Renal cortical epithelial cell (primary cell): ENCODE measurements around the gene AFF3. TPM values are rescaled to one million over a fixed set of nuclear protein-coding genes. Genes with fewer than 3 reads are reported as not detected.
A peak's percentile ranks its signal among the peaks of the same experiment; 100 is the strongest.

Source experiments
- DNase-seq: peaks from one replicate; pipeline ENCODE4 v3.0.0-alpha.2; 2011; ENCODE audit warnings: low read depth
- total RNA-seq: library from RNA; depleted of rRNA; stranded (reverse); fragments of >200 nt; gene quantifications from 2 replicates; pipeline ENCODE4 v1.2.3, GENCODE V29; 2014

Gene AFF3
- total RNA-seq, 1 donor from 2014 or later = 0.10 TPM

- DNase-seq = no peak
These were observed 99.8 kb downstream of the AFF3 start for GRCh38 chr2:100042562-100042961.

DNA sequence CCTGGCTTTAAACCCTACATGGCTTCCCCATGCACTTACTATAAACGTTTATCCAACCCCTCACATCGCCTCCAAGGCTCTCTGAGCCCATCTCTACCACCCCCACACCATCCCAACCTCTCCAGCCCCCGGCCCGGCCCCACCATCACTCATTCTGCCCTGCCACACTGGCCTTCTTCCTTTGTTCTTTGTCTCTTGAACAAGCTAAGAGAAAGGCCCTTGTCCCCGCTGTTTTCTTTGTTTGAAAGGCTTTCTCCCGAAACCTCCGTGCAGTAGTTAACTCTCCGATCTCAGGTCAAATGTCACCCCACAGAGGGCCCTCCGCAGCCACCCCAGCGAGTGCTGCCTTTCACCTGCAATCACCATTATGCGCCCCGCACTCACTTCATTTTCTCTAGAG, 100.4 kb downstream of the AFF3 start:
- no peak for DNase-seq

DNA sequence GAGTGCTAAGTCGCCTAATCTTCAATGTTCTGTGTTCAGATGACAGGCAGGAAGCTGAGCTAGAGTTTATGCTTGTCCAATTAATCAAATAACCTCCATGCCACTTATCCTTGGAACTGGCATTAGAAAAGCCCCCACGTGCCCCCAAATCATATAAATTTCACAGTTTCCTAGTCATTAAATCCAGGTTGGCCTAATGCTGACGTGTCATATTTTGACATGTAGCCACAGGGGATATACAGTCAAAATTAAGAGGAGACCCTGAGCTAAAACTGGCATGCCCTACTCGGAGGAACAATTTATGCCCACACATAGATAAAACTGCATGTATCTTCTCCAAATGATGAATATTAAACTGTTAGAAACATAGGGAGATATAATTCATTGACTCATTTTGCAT, 101.0 kb downstream of the AFF3 start:
- no peak for DNase-seq

DNA sequence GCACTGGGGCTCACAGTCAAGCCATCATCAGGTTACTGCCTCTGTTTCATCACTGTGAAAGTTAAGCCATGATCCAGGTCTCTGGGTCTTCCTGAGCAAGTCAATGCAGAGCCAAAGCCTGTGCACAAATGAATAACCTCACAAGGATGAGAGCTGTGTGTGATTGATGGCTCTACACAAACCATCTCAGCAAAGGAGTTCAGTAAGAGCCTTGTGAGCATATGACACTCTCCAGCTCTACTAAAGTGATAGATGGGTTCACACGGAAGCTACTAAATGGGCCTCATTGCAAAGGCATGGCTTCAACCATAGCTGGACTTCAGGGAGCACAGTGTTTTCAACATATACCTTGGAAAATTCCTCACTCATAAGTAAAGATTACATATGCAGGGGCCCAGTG, 101.5 kb downstream of the AFF3 start:
- no peak for DNase-seq

- no peak for DNase-seq
These were observed 103.0 kb downstream of the AFF3 start for GRCh38 chr2:100039291-100039980.

DNA sequence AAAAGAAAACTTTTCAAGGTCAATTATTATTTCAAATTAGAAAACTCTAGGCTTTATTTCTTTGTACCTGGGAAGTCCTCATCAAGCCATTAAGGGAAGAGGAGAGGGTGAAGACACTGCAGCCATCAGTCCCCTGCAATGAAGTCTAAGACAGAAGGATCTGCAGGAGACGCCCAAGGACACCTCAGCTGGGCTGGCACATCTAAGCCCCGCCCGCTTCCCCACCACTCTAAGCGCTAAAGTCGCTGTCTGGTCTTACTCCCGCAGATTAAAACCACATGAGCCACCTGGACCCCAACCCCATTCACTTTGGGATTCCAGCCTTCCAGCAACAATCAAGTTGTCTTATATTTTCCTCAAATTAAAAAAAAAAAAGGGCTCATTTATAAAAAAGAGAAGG, 104.4 kb downstream of the AFF3 start:
- DNase-seq = no peak

DNA sequence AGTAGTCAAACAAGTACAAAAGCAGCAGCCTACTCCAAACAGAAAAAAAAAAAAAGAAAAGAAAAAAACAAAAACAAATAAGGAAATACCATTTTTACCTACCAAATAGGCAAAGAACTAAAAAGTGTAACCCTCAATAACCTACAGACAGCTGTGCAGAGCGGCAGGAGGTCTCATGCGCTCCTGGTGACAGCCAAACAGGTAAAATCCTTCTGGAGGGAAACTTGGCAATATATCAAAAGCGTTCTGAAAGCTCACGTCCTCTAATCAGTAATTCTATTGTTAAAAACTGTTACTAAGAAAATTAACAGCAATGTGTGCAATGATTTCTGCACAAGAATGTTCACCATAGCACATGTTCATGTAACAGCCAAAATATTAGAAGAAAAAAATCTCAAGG, 105.6 kb downstream of the AFF3 start:
- DNase-seq = no peak

- no peak for DNase-seq
These were observed 106.4 kb downstream of the AFF3 start for GRCh38 chr2:100036026-100036425.

DNA sequence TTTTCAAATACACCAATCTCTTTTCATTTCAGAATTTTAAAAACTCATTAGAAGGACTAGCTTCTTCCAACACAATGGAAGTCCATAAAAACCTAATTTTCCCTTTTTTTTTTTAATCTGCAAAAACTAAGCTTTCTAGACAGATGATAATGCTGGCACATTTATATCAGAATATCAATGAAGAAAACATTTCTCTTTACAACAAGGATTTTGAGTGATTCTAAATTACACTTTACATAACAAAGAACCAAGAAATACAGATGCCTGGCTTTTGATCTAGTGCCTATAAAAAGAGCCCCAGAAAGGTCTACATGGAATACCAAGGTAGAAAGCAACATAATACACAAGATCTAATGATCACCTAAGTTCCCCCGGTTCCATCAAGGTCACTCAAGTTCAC, 108.0 kb downstream of the AFF3 start:
- no peak for DNase-seq

DNA sequence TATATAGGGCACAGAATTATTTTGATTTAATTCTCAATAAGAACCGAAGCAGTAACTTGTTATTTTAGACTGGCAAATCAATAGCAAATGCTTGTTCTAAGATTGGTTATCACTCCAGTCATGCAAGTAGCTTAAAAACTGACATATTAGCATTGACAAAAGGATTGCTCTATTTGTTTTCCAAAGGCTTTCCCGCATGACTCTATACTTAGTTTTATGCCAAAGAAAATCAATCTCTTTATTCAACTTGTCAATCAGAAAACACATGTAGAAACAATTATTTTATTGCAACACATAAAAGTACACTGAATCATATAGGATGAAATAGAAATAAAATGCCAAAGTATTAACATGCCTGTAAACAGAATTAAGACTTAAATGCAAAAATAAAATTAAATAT, 108.4 kb downstream of the AFF3 start:
- no peak for DNase-seq

DNA sequence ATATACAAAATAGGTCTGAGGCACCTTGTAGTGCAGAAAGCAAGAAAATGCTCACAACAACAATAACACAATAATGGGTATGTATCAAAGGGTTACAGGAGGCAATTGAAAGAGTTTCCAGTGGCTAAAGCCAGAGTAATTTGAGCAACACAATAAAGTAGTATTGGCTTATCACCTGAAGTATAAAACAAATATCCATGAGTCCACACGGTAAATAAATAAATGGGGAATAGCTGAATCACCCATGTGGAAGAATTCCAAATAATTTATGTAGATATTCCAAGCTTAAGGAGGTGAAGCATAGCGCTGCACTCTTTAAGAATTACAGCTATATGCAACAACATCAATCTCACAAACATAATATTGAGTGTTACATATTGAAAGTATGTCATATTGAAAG, 110.8 kb downstream of the AFF3 start:
- no peak for DNase-seq

- no peak for DNase-seq
These were observed 112.9 kb downstream of the AFF3 start for GRCh38 chr2:100029460-100029859.

DNA sequence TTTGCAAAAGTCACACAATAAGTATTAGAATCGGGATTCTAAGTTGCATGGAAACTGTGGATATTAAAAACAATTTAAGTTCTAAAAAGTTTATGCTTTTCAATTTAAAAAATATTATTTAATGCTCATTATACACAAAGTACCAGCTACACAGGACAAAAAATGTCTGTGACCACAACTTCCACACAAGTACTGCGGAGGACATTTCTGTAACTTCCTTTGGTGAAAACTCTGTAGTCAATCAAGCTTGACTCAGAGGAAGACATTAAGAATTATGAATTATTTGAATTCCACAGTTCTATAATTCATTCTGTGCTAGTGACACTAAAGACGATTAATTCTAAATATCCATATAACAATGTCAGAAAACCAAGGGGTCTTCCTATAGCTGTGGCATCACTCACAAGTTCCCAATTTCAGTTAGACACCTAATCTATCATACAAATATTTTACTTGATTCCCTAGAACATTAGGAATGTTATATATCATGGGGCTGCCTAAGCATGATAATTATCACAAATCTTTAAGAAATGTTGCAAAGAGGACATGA, 120.5 kb downstream of the AFF3 start:
- no peak for DNase-seq

DNA sequence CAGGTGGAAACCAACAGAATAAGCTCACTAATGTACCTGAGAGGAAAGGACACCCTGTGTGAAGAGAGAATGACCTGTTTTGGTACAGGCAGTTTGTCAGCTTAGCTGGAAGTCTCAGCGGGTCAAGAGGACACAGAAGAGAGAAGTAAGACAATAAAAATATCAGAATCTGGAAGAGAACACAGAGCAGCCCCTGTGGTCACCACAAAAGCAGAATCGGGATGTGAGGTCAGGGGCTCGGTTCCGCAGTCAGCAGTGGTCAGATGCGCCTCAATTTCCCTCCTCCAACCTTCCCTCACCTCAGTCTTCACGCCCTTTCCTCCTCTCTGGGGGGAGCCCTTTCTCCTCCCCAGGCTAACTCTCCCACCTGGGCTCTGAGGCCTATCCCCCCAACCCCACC, 122.9 kb downstream of the AFF3 start:
- DNase-seq = no peak

- peak; percentile 50 for DNase-seq
These were observed 123.8 kb downstream of the AFF3 start for GRCh38 chr2:100018341-100019193.

DNA sequence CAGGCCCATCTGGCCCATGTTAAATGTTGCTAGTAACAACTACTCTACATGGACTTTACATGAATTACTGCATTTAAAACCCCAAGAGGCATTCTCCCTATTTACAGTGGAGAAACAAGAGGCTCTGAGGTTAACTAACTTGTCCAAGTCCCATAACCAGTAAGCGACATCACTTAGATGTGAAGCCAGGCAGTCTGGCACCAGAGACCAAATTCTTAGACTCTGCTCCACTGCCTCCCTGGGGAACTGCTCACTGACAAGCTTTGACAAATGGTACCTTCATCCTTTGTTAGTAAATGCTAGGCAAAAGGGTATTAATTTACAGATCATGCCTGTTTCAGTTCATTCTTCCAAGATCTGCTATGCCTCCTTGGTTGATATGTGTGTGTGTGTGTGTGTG, 124.8 kb downstream of the AFF3 start:
- DNase-seq = peak; percentile 35

- DNase-seq = no peak
These were observed 125.6 kb downstream of the AFF3 start for GRCh38 chr2:100016756-100017155.

- no peak for DNase-seq
These were observed 126.5 kb downstream of the AFF3 start for GRCh38 chr2:100015849-100016248.

GRCh38 chr2:100013892-100014677, 128.3 kb downstream of the AFF3 start:
- DNase-seq = peak; percentile 93

DNA sequence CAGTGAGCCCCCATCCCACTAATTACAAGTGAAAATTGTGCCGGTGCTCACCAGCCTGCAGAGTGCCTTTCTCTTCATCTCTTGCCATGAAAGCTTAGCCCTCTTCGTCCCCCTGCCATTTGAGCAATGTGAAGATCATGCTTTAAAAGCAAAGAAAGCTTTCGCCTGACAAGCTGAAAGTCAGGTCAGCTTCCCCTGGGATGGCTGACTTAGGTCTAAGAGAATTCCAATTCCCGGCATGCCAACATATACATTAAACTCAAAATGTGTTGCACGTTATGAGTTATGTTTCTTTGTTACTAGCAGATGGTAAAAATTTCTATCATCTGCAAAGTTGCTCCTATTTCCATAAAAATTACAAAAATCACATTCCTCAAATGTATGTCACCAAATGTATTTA, 129.8 kb downstream of the AFF3 start:
- DNase-seq = no peak

GRCh38 chr2:100011272-100011731, 131.1 kb downstream of the AFF3 start:
- peak; percentile 70 for DNase-seq

GRCh38 chr2:100010606-100011005, 131.8 kb downstream of the AFF3 start:
- DNase-seq = no peak
